ENCODE measurements around the gene KIRREL1.

- TF ChIP-seq CTCF (IDR thresholded peaks at IDR 0.05; ENCODE audit: insufficient read depth, low read depth, low read length) (no peak), EZH2 (IDR thresholded peaks at IDR 0.05; ENCODE audit: insufficient read depth, low read length) (no peak)
Observed at GRCh38 chr1:158077411-158078256, 84.2 kb downstream of the KIRREL1 start.
